Central memory CD4-positive, alpha-beta T cell (primary cell): ENCODE data around the gene EPN2.

ENCODE experiments used
- DNase-seq: peaks from one replicate; pipeline ENCODE4 v3.0.0; 2022

Gene EPN2

GRCh38 chr17:19333736-19334290 lies 96.6 kb downstream of the EPN2 start:
- no peak for DNase-seq

GRCh38 chr17:19334331-19334730 lies 97.2 kb downstream of the EPN2 start:
- no peak for DNase-seq

- DNase-seq = no peak
Observed at GRCh38 chr17:19335951-19336631, 98.9 kb downstream of the EPN2 start.

- DNase-seq = no peak
Observed at GRCh38 chr17:19336938-19337711, 100.0 kb downstream of the EPN2 start.

GRCh38 chr17:19337712-19338023 lies 100.5 kb downstream of the EPN2 start:
- DNase-seq = no peak

- DNase-seq = peak; percentile 60
Observed at GRCh38 chr17:19338031-19338990, 101.1 kb downstream of the EPN2 start.

GRCh38 chr17:19339341-19339815 lies 102.2 kb downstream of the EPN2 start:
- DNase-seq = no peak

- no peak for DNase-seq
Observed at GRCh38 chr17:19341211-19341631, 104.1 kb downstream of the EPN2 start.

GRCh38 chr17:19341641-19342610 lies 104.8 kb downstream of the EPN2 start:
- no peak for DNase-seq

GRCh38 chr17:19342611-19343255 lies 105.6 kb downstream of the EPN2 start:
- DNase-seq = no peak

GRCh38 chr17:19343256-19343630 lies 106.1 kb downstream of the EPN2 start:
- DNase-seq = no peak

GRCh38 chr17:19343671-19344151 lies 106.5 kb downstream of the EPN2 start:
- DNase-seq = no peak

- DNase-seq = no peak
Observed at GRCh38 chr17:19344311-19345066, 107.3 kb downstream of the EPN2 start.

- no peak for DNase-seq
Observed at GRCh38 chr17:19345067-19345460, 107.9 kb downstream of the EPN2 start.

GRCh38 chr17:19345486-19346350 lies 108.6 kb downstream of the EPN2 start:
- no peak for DNase-seq

- no peak for DNase-seq
Observed at GRCh38 chr17:19346351-19347255, 109.4 kb downstream of the EPN2 start.

- DNase-seq = no peak
Observed at GRCh38 chr17:19347323-19348080, 110.3 kb downstream of the EPN2 start.
